HepG2 (cell line): ENCODE results near the gene GRHL3.

Experiments used
- MIXL1 ChIP-seq: IDR thresholded peaks from 2 replicates; pipeline ENCODE4 v1.6.1; 2016
- SUZ12 ChIP-seq: fragments of 150-350 bp; IDR thresholded peaks from 2 replicates; pipeline ENCODE4 v1.6.1; 2014; ENCODE audit warnings: low read depth, low read length
- YY1 ChIP-seq: IDR thresholded peaks from 2 replicates; pipeline ENCODE4 v1.6.1; 2011; ENCODE audit warnings: low read length, low read depth, moderate library complexity, mild to moderate bottlenecking; ENCODE audit not compliant: insufficient read depth, insufficient replicate concordance

DNA sequence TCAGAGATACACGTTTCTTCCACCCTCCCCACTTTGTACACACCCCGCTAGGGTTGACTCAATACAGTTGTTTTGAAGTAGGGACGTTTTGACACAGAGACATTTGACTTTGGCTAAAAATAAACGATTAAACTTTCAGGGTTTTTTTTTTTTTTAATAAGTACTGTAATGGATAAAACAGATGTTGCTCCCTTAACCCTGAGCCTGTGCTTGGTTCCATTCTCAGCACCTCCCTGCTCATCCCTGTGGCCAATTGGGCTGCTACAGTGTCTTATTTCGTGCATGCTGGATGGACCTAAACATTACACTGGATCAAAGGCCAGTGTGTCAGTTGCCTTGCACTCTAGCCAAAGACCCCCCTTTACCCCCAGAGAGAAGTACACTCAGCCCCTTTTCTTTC, 16.9 kb downstream of the GRHL3 start:
- no peak for TF ChIP-seq YY1
- TF ChIP-seq SUZ12 = no peak
- TF ChIP-seq MIXL1 = no peak
